ENCODE results near the gene WDR20.

Gene WDR20

DNA sequence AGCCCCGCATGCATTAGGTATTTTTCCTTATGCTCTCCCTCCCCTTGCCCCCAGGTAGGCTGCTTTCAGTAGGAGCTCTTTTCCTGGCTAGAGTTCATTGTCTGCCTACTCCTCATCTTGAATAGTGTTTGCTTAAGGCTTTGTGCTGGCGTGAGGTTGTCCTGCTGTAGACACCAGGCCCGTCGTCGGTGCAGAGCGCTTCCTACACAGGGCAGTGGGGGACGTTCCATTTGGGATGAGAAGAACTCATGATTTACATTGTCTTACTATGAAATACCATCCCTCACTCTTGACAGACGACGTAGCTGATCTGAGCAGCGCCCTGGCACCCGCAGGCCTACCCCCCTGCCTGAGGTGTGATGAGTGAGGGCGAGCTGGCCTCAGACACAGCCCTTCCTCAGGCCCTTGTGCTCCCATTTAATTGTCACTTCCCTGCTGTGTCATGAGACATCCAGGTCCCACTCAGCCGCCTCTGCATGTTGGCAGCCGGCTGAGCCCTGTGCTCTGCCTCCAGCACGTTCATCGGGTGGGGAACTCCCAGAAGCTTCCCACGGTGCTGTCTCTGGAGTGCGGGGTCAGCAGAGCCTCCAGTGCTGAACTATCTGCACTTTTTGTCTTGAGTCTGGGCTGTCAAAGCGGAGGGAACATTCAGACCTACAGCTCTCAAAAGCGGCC is 76.0 kb downstream of the WDR20 start:
- no peak for DNase-seq (ENCODE audit: low read depth in 3 of 3, low spot score in 1 of 3)

DNA sequence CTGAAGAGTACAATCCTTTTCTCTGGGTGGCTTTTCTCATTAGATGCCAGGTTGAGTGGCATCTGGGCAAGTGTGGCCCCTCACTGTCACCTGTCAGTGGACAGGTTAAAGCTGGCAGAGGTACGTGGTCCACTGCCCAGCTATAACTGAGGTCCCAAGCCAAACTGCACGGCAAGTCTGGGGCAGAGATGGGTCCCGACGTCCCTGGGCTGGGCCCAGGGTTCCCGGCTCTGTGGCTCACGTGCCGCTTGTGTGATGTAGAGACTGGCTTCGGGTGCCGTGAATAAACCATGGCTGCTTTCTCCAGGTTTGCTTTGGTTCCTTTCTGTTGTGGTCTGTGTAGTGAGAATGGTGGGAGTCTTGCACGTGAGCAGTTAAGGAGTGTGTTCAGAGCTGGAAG is 77.7 kb downstream of the WDR20 start:
- DNase-seq (ENCODE audit: low read depth in 3 of 3, low spot score in 1 of 3), result no peak

DNA sequence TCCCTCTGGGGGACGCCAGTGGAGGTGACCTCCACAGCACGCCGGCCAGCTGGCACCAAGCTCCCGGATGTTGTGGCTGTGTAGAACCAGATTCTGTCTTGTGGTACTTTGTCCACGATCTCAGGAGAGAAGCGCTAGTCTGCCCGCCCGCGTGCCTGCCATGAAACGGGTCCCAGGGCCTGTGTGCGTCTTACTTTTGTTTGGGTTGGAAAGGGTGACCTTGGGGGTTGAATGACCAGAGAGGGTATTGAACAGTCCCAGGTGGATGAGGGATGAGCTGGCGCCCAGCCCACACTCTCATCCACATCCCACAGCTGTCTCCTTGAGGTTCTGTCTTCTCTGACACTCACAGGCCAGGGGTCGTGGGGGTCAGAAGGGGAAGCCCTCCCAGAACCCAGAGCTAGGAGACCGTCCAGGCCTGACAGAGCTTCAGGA is 78.3 kb downstream of the WDR20 start:
- DNase-seq (ENCODE audit: low read depth in 3 of 3, low spot score in 1 of 3), result no peak

DNA sequence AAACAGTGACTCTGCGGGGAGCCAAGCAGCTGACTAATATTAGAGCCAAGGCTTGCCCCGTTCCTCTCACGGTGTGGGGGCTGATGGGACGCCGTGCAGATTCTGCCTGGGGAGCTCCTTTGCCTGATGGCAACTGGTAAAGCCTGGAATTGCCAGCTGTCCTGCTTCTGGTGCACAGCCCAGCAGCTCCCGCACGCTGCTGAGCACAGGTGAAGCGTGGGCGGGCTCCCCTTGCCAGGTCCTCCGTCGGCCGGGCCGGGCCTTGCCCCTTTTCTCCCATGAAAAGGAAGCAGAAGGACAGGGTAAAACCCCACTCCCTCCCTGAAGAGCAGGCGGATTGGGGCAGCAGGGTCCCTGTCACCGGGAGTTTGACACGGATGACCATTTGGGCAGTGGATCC is 79.0 kb downstream of the WDR20 start:
- DNase-seq (ENCODE audit: low read depth in 3 of 3, low spot score in 1 of 3), result no peak

DNA sequence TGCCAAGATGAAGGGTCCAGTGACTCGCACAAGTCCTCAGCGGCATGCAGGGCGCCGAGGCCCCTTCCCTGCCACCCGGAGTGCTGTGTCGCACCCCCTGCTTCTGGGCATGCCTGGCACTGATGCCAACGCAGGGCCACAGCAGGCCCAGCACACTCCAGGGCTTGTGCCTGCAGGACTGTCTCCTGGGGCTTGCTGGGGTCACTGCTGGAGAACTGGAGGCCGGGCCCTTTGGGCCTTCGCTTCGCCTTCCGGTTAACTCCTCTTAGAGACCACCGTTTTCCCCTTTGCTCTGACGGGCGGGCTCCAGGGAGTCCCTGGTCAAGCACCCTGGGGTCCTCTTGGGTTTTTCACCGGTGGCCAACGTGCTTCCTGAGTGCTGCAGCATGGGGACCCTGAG is 79.6 kb downstream of the WDR20 start:
- DNase-seq (ENCODE audit: low read depth in 3 of 3, low spot score in 1 of 3), result no peak

DNA sequence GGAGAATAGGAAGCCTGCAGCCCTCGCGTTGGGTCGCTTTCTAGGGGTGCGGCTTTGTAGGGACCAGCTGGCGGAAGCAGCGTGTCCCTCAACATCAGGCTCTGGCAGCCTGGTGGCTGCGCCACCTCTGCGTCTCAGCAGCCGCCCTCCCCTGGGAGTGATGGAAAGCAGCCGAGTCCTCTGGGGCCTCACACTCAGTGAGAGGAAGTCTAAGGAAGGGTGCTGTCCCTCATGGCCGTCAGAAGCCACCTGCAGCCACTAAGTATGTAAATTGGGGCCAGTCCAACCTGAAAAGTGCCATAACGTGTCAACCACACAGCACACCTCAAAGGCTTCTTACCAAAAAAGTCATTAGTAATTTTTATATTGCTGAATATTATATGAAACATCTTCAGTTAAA is 80.3 kb downstream of the WDR20 start:
- DNase-seq (ENCODE audit: low read depth in 3 of 3, low spot score in 1 of 3), result no peak

DNA sequence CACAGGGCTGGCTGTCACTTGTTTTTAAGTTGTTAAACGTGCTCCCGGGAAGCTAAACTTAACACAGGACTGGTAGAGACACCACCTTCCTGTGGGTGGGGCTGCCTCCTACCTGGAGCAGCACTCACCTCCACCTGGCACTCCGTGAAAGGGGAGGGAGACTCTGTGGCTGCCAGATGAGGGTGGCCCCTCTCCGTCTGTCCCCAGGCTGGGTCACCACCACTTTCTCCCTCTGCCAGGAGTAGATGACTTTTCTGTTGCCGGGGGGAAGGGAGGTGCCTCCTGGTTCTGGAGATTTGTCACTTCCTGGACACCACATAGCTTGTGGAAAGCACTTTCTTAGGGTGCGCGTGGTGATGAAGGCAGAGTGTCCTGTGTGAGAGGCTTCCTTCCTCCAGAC is 81.3 kb downstream of the WDR20 start:
- DNase-seq (ENCODE audit: low read depth in 3 of 3, low spot score in 1 of 3), result no peak

DNA sequence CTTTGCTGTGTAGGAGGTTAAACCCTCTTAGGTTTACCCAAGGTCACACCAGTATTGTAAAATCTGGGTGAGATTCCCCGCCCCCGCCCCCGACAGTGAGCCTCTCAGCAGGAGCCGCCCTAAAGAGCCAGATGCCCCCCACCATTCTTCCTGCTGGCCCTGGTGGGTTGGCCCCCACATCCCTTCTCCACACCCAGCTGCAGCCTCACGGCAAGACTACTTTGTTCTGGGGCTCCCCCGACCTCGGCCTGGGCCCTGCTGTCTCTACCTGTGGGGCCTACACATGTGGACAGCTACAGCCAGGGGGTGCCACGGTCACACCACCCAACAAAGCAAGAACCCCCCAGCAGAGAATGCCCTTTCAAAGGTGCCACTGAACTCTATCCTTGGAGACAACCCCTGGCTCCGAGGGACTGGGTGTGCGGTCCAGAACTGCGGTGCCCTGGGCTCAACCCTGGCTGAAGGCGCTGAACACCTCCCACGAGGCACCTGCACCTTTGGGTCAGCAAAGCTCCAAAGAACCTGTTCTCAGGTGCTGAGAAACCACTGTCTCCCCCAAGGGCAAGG is 82.4 kb downstream of the WDR20 start:
- DNase-seq (ENCODE audit: low read depth in 3 of 3, low spot score in 1 of 3), result no peak

DNA sequence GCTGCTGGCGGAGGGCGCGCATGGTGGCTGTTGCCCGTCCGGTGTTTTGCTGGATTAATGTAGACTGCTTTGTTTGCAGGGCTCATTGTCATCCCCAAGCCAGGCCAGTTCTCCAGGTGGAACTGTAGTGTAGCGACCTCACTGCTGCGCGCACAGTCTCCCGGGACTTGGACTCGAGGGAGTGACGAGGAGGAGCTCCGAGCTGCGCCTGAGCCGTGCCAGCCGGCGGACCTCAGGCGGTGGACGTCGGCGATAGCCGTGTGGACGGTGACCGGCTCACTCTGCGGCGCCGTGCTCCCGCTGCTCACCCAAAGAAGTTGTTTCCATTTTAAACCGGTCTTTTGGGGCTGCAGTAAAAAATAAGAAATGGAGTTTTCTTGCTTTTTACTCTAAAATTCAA is 83.1 kb downstream of the WDR20 start:
- DNase-seq (ENCODE audit: low read depth in 3 of 3, low spot score in 1 of 3), result no peak

DNA sequence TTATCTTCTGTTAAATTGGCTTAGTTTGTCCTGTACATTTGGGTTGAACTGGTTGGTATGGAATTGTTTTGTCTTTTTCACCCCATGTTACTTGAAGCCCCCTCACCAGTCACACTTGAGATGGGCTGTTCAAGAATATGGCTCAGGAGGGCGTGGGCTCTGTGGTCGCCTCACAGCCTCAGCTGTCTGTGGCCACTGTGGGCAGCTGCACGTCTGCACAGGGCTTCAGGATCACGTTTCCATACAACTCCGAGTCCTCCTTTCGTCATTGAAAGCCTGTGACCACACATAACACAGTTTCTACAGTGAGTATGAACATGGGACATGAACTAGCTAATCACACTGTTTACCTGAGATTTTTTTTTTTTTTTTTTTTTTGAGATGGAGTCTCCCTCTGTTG is 84.0 kb downstream of the WDR20 start:
- no peak for DNase-seq (ENCODE audit: low read depth in 3 of 3, low spot score in 1 of 3)

DNA sequence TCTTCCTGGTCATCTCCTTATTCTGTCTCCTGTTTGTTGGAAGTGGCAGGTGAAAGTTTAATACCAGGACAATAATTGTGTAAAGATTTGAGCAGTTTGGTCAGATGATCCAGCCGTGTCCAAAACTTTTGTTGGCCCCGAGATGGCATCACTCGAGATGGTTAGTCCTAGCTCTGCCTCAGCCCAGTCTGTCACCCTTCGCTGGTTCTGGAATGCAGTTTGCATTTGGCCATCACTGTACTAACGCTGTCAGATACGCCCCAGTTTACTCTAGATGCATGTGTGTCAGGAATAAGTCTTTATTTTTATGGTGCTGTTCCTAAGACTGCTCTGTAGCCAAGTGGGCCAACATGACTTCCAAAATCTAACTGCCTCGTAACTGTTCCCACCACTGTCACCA is 85.7 kb downstream of the WDR20 start:
- DNase-seq (ENCODE audit: low read depth in 3 of 3, low spot score in 1 of 3), result no peak

DNA sequence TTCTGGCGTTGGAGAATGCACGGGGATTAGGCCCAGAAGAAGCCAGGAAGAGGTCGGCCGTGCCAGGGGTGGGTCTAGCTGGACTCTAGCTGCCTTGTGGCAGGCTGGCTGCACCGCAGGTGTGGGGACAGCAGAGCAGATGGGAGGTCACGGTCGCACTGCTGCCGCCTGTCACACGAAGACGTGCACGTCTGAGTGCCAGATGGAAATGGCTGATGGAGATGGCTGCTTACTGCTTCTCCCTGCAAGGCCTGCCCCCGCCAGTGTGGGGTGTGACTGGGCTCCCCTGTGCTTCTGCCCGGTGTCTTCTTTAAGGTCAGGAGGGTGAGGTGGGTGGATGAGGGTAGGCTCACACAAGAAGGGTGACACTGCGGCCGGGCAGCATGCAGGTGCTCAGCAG is 86.2 kb downstream of the WDR20 start:
- DNase-seq (ENCODE audit: low read depth in 3 of 3, low spot score in 1 of 3), result no peak

DNA sequence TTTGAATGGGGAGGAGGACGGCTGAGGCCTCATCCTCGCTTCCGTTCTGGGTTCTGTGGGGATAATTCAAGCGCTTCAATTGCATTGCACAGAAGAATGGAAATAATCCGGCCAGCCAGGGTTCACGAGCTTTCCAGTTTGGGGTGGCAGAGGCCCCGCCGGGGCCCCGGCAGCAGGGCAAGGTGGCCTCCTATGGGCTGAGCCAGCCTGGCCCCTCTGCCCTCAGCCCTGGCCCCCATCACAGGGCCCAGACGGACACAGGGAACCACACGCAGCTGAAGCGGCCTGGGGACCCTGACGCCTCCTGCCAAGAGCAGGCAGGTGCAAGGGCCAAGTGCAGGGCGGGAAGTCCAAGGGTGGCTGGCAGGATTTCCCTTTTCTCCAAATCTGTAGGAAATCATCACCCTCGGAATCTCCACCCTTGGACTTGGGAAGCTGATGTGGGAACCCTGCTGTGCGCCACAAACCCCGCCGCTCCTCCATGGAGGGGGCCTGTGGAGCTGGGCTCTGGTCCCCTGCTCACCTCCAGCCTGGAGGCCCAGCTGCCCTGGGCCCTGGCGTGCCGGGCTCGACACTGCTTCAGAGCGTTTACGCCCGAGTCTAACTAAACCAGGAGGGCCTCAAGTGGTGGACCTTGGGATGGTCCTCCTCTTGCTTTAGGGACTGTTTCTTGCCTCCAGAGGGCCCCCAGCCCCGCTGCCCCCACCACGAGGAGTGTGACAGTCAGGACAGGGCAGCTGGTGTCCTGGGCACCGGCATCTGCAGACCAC is 86.8 kb downstream of the WDR20 start:
- no peak for DNase-seq (ENCODE audit: low read depth in 3 of 3, low spot score in 1 of 3)

DNA sequence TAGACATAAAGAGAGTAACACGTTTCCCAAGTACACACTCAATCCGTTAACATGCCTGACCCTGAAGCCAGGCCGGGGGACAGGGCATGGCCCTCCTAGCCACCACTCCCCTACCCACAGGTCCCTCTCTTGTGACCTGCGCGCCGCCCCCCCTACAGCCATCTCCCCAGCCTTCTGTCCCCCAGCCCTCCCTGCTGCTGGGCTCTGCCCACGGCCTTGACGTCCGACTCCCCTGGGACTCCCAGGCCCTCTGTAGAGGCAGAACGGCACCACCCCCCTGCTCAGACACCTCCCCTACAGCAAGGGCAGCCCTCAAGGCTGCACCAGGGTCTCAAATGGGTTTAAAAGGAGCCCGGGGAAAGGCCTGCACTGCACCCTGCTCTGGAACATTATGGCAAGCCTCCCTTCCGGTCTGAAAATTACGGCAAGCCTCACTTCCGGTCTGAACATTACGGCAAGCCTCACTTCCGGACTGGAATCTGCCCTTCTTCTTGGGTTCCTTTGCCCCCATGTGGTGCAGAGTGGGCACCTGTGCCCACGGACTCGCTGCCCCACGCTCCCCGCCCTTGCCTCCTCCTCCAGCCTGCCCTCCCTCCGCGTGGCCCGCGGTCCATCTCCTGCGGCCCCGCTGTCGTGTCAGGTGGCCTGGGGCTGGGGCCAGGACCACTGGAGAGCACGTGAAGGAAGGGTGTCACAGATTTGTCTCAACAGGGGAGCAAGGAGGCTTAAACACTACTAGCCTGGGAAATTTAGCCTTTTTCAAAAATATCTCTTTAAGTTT is 87.7 kb downstream of the WDR20 start:
- DNase-seq (ENCODE audit: low read depth in 3 of 3, low spot score in 1 of 3), result no peak

DNA sequence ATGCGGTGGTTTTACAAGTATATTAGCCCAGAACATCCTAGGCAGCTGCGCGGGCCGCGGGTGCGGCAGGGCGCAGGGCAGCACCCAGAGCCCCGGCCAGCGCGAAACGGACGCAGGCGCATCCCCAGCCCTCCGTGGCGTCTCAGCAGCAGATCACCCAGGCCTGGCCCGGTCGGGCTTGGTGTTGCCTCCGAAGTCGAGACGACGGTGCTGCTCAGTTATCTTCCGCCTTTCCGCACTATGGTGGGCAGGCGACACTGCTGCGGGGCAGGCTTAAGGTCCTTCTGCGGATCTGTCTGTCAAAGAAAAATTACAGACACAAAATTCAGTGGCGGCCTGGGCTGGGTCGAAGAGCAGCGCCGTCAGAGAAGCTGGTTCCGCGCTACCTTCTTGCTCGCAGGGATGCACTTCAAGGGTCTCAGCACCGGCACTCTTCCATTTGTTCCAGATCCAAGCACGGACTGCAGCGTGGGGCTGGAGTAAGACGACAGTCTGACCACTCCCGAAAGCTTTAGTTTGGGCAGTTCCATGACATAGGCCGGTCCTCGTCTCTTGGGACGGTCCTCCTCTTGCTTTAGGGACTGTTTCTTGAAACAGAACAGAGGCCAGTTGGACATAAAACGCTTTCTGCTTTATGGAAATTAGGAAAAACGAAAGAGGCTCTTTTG is 89.5 kb downstream of the WDR20 start:
- no peak for DNase-seq (ENCODE audit: low read depth in 3 of 3, low spot score in 1 of 3)

DNA sequence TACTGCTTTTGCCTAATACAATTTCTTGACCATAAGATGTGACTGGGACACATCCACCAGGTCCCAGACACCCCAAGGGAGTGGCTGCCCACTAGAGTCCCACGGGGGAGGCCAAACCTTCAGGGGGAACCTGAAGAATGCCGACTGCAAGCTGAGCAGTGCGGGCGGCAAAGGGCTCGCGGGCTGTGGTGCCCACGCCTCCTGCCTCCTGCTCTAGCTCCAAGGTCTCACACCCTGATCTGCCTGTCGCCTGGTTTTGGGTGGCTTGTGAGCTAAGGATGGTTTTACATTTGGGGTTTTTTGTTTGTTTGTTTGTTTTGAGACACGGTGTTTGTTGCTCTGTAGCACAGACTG is 90.0 kb downstream of the WDR20 start:
- no peak for DNase-seq (ENCODE audit: low read depth in 3 of 3, low spot score in 1 of 3)

DNA sequence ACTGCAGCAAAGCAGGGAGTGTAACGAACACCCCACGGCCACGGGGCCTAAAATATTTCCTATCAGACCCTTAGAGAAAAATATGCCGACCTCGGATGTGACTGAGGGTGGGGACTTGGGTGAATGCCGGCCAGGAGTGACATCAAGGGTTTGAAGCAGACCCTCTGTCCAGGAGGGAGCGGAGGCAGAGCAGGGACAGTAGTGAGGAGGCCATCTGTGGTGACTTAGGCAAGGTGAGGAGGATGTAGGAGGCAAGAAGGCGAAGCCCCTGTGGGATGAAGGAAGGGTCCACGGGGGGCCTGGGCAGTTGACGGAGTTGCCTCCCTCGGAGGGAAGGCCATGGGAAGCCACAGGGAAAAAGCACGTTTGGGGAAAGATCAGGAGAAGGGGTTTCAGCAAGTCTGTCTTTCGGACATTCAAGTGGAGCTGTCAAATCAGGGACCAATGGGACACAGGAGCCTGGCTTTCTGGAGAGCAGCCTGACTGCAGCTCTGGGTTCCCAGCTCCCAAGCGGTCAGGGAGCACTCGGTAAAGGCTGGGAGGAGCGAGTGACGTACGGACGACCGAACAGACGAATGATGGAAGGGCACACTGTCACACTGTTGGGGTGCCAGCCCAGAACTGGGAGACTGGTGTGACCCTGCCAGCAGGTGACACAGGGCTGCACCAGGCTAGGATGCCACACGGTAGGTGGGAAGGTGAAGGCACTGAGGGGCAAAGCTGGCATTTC is 90.9 kb downstream of the WDR20 start:
- no peak for DNase-seq (ENCODE audit: low read depth in 3 of 3, low spot score in 1 of 3)

DNA sequence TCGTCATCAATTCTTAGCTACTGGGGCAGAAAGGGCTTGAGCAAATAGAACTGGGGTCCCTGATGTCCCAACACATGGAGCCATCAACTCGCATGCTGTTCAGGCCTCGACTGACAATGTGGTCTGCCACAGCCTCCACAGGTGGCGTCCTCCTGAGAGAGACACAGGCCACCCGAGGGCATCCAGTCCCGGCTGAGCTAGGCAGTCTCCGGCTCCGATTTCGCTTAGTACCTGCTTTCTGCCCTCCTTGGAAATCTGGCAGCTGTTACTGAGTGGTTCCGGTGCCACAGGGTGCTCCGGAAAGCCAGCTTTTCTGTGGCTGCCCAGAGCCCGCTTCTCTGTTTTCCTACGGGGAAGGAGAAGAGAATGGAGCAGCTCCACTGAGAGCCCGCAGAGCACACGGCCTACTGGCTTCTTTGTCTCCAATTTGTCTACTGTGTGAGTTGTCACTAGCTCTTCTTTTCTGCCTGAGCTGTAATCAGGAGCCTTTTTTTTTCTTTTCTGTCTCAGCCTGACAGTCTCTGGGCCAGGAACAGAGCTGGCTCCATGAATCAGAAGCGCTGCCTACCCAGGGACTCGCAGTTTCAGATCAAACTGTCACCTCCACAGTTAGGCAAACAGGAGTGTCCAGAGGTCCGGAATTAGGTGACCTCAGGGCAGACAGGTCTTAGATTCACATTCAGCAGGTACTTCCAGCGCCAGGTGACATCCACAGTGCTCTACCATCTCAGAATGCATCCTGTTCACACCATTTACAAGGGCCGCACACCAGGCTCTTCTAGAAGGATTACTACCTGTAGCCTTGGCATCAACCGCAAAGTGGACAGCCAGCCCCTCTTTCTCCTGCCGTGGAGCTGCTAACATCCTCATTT is 92.0 kb downstream of the WDR20 start:
- no peak for DNase-seq (ENCODE audit: low read depth in 3 of 3, low spot score in 1 of 3)

DNA sequence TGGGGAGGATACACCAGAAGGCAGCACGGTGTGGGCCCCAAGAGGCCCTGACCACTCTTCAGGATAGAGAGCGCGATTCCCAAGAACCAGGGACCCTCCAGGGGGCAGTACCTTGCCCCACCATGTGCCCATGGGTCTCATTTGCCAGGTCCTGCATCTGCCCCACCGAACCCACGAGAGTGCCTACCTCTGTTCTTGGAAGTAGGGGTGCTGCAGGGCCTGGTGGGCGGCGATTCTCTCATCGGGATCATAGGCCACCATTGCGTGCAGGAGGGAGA is 92.6 kb downstream of the WDR20 start:
- no peak for DNase-seq (ENCODE audit: low read depth in 3 of 3, low spot score in 1 of 3)

DNA sequence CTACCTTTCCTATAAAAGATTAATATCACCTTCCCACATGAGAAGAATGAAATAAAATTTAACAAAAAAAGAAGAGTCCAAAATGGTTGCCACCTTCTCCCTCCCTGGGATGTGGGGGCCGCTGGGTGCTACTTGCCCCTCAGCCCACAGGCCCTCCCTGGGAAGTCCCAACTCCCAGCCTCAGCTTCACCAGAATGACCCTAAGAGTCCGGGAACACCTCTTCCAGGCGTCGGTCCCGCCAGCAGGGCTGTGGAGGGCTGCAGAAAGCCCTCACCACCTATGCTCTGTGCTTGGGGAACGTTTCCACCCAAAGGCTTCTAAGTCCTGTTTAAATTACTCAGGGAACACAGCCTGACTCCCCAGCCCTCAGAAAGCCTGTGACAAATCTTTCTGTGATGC is 93.4 kb downstream of the WDR20 start:
- no peak for DNase-seq (ENCODE audit: low read depth in 3 of 3, low spot score in 1 of 3)
